Astrocyte of the cerebellum (primary cell): Measurements from ENCODE around the gene CCDC127.

ENCODE experiments used
- DNase-seq: peaks from one replicate; pipeline ENCODE4 v3.0.0-alpha.2; 2011; ENCODE audit warnings: low read depth
- H3K4me3 ChIP-seq: 2 replicates; pipeline ENCODE4 v1.5.1; 2011; ENCODE audit warnings: mild to moderate bottlenecking, low read depth, low read length, moderate library complexity
- in situ Hi-C: cut with HindIII; loops from 2 replicates; pipeline ENCODE4 v1.10.0; 2017; ENCODE audit warnings: low sequenced_read_pairs
- TF ChIP-seq, protein P1 (sequence below): IDR thresholded peaks from 2 replicates; pipeline ENCODE4 v1.5.1; 2012; ENCODE audit warnings: low read length, low read depth, moderate library complexity, mild to moderate bottlenecking; ENCODE audit errors: missing control alignments

The CCDC127 gene

DNA sequence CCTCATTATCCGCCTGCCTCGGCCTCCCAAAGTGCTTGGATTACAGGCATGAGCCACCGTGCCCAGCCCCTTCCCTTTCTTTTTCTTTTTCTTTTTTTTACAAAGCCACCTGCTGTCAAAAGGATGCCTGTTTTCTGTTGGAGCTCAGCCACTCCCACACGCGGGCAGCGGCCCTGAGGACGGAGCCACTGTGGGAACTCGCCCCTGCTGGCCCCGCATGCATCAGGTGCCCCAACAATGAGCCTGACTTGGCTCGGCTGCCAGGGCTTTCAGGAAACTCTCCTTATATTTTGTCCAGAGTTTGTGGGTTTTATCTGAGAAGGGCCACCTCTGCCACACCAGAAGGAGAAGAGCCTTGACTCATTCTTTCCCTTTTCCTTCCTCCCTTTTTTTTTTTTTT lies 63.7 kb downstream of the CCDC127 start:
- no peak overlapping the region for H3K4me3 ChIP-seq
- no peak for DNase-seq
- in situ Hi-C loops = no loop called here
- TF ChIP-seq, protein P1, sequence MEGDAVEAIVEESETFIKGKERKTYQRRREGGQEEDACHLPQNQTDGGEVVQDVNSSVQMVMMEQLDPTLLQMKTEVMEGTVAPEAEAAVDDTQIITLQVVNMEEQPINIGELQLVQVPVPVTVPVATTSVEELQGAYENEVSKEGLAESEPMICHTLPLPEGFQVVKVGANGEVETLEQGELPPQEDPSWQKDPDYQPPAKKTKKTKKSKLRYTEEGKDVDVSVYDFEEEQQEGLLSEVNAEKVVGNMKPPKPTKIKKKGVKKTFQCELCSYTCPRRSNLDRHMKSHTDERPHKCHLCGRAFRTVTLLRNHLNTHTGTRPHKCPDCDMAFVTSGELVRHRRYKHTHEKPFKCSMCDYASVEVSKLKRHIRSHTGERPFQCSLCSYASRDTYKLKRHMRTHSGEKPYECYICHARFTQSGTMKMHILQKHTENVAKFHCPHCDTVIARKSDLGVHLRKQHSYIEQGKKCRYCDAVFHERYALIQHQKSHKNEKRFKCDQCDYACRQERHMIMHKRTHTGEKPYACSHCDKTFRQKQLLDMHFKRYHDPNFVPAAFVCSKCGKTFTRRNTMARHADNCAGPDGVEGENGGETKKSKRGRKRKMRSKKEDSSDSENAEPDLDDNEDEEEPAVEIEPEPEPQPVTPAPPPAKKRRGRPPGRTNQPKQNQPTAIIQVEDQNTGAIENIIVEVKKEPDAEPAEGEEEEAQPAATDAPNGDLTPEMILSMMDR = no peak

DNA sequence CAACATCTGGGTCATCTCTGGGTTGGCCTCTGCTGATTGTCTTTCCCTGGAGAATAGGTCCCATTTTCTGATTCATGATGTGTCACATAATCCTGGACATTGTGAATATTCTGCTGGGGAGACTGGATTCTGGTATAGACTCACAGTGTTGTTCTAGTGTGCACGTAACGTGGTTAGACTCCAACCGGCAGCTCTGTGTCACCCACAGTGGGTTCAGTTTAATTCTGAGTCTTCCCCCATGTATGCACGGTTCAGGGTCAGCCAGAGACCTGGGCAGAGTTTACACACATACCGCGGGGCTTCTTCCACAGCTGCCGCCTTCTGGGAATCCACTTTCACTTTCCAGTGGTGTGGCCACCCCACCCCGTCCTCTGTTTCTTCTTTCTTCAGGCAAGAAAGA lies 64.7 kb downstream of the CCDC127 start:
- in situ Hi-C loops = no loop called here
- no peak overlapping the region for H3K4me3 ChIP-seq
- TF ChIP-seq, protein P1 = no peak
- no peak for DNase-seq

DNA sequence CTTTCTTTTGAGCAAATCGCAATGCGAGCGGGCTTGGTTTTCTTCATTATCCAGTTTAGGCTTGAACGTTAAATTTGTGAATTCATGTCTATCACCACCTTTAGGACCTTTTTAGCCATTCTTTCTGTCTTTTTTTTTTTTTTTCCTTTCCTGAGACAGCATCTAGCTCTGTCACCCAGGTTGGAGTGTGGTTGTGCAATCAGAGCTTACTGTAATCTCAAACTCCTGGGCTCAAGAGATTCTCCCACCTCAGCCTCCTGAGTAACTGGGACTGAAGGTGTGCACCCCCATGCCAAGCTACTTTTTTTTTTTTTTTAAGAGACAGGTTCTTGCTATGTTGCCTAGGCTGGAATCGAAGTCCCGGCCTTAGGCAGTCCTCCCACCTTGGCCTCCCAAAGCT lies 65.9 kb downstream of the CCDC127 start:
- in situ Hi-C loops = no loop called here
- TF ChIP-seq, protein P1 = no peak
- no peak for DNase-seq
- H3K4me3 ChIP-seq = no peak overlapping the region

DNA sequence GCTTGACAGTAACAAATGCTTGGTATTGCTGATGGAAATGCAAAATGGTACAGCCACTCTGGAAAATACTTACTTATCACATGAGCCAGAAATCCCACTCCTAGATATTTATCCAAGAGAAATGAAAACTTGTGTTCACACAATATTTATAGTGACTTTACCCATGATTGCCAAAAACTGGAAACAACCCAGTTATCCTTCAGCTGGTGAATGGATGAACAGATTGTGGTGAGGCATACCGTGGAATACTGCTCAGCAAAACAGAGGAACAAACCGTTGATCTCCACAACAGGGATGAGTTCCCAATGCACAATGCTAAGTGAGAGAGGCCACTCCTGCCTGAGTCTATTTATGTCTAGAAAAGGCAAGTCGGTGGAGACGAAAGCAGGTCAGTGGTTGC lies 67.2 kb downstream of the CCDC127 start:
- H3K4me3 ChIP-seq = no peak overlapping the region
- in situ Hi-C loops = no loop called here
- TF ChIP-seq, protein P1 = no peak
- DNase-seq = no peak

DNA sequence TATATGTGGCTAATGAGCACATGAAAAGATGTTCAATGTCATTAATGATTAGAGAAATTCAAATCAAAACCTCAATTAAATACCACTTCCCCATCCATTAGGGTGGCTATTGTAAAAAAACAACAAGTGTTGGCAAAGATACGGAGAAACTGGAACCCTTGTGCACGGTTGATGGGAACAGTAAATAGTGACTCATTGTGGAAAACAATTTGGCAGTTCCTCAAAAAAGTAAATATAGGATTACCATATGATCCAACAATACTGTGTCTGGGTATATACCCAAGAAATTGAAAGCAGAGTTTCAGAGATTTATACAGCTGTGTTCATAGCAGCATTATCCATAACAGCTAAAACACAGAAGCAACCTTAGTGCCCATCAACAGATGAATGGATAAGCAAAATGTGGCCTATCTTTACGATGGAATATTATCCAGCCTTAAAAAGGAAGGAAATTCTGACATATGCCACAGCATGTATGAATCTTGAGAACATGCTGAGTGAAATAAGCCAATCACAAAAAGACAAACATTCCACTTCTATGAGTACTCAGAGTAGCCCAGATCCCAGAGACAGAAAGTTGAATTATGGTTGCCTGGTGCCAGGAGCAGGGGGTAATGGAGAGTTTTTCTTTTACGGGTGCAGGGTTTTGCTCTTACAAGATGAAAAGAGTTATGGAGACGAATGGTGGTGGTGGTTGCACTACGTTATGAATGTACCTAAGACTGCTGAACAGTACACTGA lies 68.0 kb downstream of the CCDC127 start:
- DNase-seq = no peak
- H3K4me3 ChIP-seq = no peak overlapping the region
- in situ Hi-C loops = no loop called here
- TF ChIP-seq, protein P1 = no peak

DNA sequence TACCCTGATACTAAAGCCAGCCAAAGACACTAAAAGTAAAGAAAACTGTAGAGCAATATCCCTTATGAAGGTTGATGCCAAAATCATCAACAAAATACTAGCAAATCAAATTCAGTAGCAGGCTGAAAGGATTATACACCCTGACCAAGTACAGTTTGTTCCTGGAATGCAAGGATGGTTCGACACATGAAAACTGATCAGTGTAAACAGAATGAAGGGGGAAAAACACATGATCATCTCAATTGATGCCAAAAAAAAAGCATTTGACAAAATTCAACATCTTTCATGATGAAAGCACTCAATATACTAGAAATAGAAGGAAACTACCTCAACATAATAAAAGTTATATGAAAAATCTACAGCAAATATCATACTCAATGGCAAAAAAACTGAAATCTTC lies 70.2 kb downstream of the CCDC127 start:
- TF ChIP-seq, protein P1 = no peak
- in situ Hi-C loops = no loop called here
- no peak overlapping the region for H3K4me3 ChIP-seq
- no peak for DNase-seq
